SKM-1 treated with dmso at 0.1 percent for 144 hours (cell line): ENCODE measurements around the gene RNF212.
"Not testable (repeated sequence)": the region's sequence is repeated elsewhere in the genome, so short reads cannot be mapped to it uniquely, and the experiment has no call there.

Experiments used
- DNase-seq: peaks from one replicate; lab custom pipeline; 2025; ENCODE audit not compliant: unreplicated experiment; lab: John Stamatoyannopoulos, UW

RNF212 gene

DNA sequence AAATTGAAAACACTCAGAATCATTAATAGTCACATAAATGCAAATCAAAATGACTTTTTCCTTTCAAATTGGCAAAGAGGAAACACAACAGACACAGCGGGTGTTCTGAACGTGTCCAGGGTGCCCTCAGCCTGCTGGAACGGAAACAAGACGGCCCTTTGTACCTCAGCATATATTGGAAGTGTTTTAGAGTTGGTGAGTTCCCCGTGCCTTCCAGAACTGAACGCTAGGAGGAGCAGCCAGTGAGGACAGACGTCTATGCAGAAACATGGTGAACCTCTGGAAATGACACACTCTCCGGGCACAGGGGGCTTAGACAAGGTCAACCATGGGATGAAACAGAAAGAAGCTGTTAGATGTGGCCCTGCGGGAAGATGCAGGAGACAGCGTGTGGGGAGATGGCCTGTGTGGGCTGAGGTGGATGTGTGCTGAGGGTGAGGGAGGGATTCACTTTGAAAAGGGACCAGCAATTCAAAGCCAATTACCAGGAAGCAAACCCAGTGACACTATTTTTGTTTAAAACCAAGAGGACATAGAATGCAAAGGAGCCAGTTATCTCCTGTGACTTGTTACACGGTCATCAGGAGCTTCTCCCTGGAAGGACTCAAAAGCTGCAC lies 40.4 kb downstream of the RNF212 start:
- DNase-seq = peak; percentile 96

GRCh38 chr4:1069394-1069793 lies 44.0 kb downstream of the RNF212 start:
- DNase-seq = no peak

DNA sequence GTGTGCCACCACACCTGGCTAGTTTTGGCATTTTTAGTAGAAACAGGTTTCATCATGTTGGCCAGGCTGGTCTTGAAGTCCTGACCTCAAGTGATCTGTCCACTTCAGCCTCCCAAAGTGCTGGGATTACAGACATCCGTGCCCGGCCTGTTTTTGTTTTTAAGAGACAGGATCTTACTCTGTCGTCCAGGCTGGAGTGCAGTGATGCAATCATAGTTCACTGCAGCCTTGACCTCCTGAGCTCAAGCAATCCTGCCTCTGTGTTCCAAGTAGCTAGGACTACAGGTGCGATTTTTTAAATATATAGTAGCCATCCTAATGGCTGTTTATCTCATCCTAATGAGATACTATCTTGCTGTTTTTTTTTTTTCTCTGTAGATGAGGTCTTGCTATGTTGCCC lies 47.6 kb downstream of the RNF212 start:
- no peak for DNase-seq

DNA sequence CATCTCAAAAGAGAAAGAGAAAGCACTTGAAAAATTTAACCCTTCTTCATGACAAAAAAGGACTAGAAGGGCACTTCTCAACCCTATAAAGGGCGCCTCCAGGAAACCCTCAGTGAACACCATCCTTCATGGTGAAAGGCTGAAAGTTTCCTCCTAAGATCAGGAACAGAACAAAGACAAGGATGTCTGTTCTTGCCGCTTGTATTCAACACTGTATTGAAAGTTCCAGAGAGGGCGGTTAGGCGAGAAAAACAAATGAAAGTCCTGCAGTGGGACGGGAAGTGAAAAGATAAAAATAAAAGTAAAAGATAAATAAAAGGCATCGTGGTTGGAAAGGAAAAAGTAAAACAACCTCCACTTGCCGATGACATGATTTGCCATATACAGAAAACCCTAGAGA lies 50.9 kb downstream of the RNF212 start:
- DNase-seq = no peak

DNA sequence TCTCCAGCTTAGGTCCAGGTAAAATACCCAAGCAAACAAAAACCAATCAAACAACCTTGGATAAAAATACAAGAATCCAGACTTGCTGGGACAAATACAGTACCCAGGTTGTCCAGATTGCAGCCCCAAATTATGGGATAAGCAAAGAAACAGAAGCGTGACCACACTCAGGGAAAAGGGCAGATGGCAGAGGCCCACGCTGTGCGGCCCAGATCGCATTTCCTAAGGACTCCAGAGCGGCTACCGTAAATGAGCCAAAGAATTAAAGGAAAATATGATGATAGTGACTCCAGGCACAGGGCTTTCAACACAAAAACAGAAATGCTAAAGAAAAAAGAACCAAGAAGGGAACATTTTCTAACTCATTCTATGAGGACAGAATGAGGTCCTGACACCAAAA lies 51.6 kb downstream of the RNF212 start:
- DNase-seq = no peak

GRCh38 chr4:1061056-1061700 lies 52.2 kb downstream of the RNF212 start:
- DNase-seq = no peak

GRCh38 chr4:1060621-1061020 lies 52.7 kb downstream of the RNF212 start:
- DNase-seq = no peak

- DNase-seq = no peak
These were observed 53.2 kb downstream of the RNF212 start for GRCh38 chr4:1060121-1060520.

GRCh38 chr4:1058997-1059665 lies 54.2 kb downstream of the RNF212 start:
- no peak for DNase-seq

- no peak for DNase-seq
These were observed 55.0 kb downstream of the RNF212 start for GRCh38 chr4:1058198-1058996.

GRCh38 chr4:1057403-1057745 lies 56.0 kb downstream of the RNF212 start:
- DNase-seq = no peak

DNA sequence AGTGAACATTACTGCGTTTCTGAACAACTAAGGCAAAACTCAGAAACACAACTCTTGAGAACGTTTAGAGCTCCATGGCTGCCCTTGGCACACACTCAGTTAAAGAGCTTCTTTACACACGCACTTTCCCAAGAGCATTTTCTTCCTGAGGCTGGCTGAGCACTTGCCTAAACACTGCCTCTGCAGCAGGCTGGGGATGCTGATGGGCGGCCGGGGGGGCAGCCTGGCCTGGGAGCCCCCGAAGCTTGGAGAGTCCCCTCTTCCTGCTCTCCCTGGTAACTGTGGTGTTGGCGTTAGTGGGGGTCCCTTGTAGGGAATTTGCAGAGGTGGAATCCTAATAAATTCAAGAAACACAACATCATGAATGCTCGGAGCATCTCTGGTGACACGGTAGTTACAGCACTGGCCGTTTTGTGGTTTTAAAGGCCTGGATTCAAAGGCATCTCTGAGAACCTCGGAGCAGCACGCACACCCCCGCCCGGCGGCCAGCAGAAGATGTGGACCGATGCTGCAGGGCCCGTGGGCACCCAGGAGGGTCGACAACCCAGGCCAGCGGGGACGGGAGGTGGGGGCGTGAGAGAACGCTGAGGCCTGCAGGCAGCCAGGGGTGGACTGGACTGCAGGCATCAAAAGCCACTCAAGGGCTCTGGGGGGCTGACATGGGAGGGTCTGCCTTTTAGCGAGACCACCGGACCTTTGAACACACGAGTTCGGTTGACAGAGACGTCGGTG lies 56.5 kb downstream of the RNF212 start:
- DNase-seq = no peak

- peak; percentile 33 for DNase-seq
These were observed 57.4 kb downstream of the RNF212 start for GRCh38 chr4:1055721-1056590.

GRCh38 chr4:1055243-1055701 lies 58.1 kb downstream of the RNF212 start:
- DNase-seq = not testable (repeated sequence)

GRCh38 chr4:1054696-1055242 lies 58.6 kb downstream of the RNF212 start:
- DNase-seq = not testable (repeated sequence)

DNA sequence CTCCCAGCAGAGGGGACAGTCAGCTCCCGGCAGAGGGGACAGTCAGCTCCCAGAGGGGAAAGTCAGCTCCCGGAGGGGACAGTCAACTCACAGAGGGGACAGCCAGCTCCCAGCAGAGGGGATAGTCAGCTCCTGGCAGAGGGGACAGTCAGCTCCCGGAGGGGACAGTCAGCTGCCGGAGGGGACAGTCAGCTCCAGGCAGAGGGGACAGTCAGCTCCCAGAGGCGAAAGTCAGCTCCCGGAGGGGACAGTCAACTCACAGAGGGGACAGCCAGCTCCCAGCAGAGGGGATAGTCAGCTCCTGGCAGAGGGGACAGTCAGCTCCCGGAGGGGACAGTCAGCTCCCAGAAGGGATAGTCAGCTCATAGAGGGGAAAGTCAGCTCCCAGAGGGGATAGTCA lies 59.5 kb downstream of the RNF212 start:
- not testable (repeated sequence) for DNase-seq

GRCh38 chr4:1053080-1053661 lies 60.2 kb downstream of the RNF212 start:
- no peak for DNase-seq

- DNase-seq = no peak
These were observed 61.1 kb downstream of the RNF212 start for GRCh38 chr4:1052231-1052671.

- no peak for DNase-seq
These were observed 61.9 kb downstream of the RNF212 start for GRCh38 chr4:1051472-1051871.
